SU-DHL-6 (cell line): ENCODE measurements around the gene PPFIBP1.
A peak's percentile ranks its signal among the peaks of the same experiment; 100 is the strongest.

Source experiments
- H2AFZ ChIP-seq: fragments of 200-600 bp; sonication (generic); 2 replicates; pipeline ENCODE4 v1.6.1; 2014; ENCODE audit warnings: low read depth, mild to moderate bottlenecking, moderate library complexity, mixed read lengths, antibody characterized with exemption, low read length; ENCODE audit not compliant: severe bottlenecking
- H3F3A ChIP-seq: fragments of 200-600 bp; shearing (Covaris generic); 2 replicates; pipeline ENCODE4 v1.6.0; 2016; ENCODE audit warnings: antibody characterized with exemption, mild to moderate bottlenecking; ENCODE audit not compliant: insufficient read depth
- H3K27ac ChIP-seq: fragments of 200-600 bp; sonication (generic); 2 replicates; pipeline ENCODE4 v1.5.1; 2016; ENCODE audit warnings: low read depth, mild to moderate bottlenecking, low read length, moderate library complexity, mixed read lengths
- H3K27me3 ChIP-seq: fragments of 200-600 bp; sonication (generic), shearing (Covaris generic); 2 replicates; pipeline ENCODE4 v1.6.0; 2014; ENCODE audit warnings: mild to moderate bottlenecking, low read length
- H3K36me3 ChIP-seq: fragments of 200-600 bp; sonication (generic); 2 replicates; pipeline ENCODE4 v1.6.1; 2014; ENCODE audit warnings: mild to moderate bottlenecking, low read length, mixed read lengths
- H3K4me2 ChIP-seq: fragments of 300-600, 200-600 bp; shearing (Covaris generic), sonication (generic); 2 replicates; pipeline ENCODE4 v1.6.0; 2014; ENCODE audit warnings: low read length, low read depth, mild to moderate bottlenecking; ENCODE audit not compliant: poor library complexity, severe bottlenecking
- H3K4me3 ChIP-seq: fragments of 200-600 bp; sonication (generic); 2 replicates; pipeline ENCODE4 v1.5.1; 2014; ENCODE audit warnings: antibody characterized with exemption, low read length, mild to moderate bottlenecking, mixed read lengths; ENCODE audit not compliant: insufficient read depth, poor library complexity, severe bottlenecking
- H3K79me2 ChIP-seq: fragments of 200-600 bp; sonication (generic); 2 replicates; pipeline ENCODE4 v1.6.1; 2014; ENCODE audit warnings: mild to moderate bottlenecking, low read length, moderate library complexity; ENCODE audit not compliant: insufficient read depth
- H3K9ac ChIP-seq: fragments of 200-600 bp; sonication (generic); 2 replicates; pipeline ENCODE4 v1.7.0; 2014; ENCODE audit warnings: mild to moderate bottlenecking, low read length
- H3K9me2 ChIP-seq: fragments of 200-600 bp; sonication (generic); replicated peaks from 2 replicates; pipeline ENCODE4 v1.6.1; 2014; ENCODE audit warnings: low read length; ENCODE audit not compliant: insufficient read depth
- H3K9me3 ChIP-seq: fragments of 200-600 bp; sonication (generic); 2 replicates; pipeline ENCODE4 v1.6.1; 2014; ENCODE audit warnings: low read length, mixed read lengths; ENCODE audit not compliant: insufficient read depth
- H4K20me1 ChIP-seq: fragments of 200-600 bp; sonication (generic); 2 replicates; pipeline ENCODE4 v1.6.1; 2014; ENCODE audit warnings: low read depth, mild to moderate bottlenecking, antibody characterized with exemption, low read length, moderate library complexity, mixed read lengths
- CTCF ChIP-seq: fragments of 200-600 bp; sonication (generic); IDR thresholded peaks from one replicate; pipeline ENCODE4 v1.5.1; 2017; ENCODE audit warnings: antibody characterized with exemption, mild to moderate bottlenecking, low read length, moderate library complexity; ENCODE audit not compliant: insufficient read depth, poor library complexity, severe bottlenecking
- EZH2phosphoT487 ChIP-seq: fragments of 200-600 bp; sonication (generic), shearing (Covaris generic); conservative IDR thresholded peaks from 2 replicates; pipeline ENCODE4 v1.6.1; 2018; ENCODE audit warnings: mild to moderate bottlenecking, antibody characterized with exemption, low read length, moderate library complexity, mixed read lengths

Gene PPFIBP1

GRCh38 chr12:27530157-27530922, 6.3 kb downstream of the PPFIBP1 start:
- H3K9me2 ChIP-seq = no peaks in the 10 kb centered on the region
- H2AFZ ChIP-seq = no peak overlapping the region
- no peaks in the 10 kb centered on the region for H3K27me3 ChIP-seq
- TF ChIP-seq CTCF = no peak
- no peak for TF ChIP-seq EZH2phosphoT487
- H3K36me3 ChIP-seq = no peaks in the 10 kb centered on the region
- no peak overlapping the region for H3K9ac ChIP-seq
- H3K4me3 ChIP-seq = no peak overlapping the region
- no peak overlapping the region for H3K4me2 ChIP-seq
- peaks cover 7% of the 10 kb centered on the region; the same call in 1 of the 2 replicates for H3F3A ChIP-seq
- H3K27ac ChIP-seq = no peak overlapping the region
- no peaks in the 10 kb centered on the region for H4K20me1 ChIP-seq
- no peaks in the 10 kb centered on the region for H3K9me3 ChIP-seq
- no peaks in the 10 kb centered on the region for H3K79me2 ChIP-seq

GRCh38 chr12:27531896-27532295, 7.9 kb downstream of the PPFIBP1 start:
- H3K27ac ChIP-seq = no peak overlapping the region
- H3K4me2 ChIP-seq = no peak overlapping the region
- H3K79me2 ChIP-seq = no peaks in the 10 kb centered on the region
- H3K27me3 ChIP-seq = no peaks in the 10 kb centered on the region
- H3K9ac ChIP-seq = no peak overlapping the region
- no peak overlapping the region for H3K4me3 ChIP-seq
- H3K9me3 ChIP-seq = no peaks in the 10 kb centered on the region
- no peaks in the 10 kb centered on the region for H3K9me2 ChIP-seq
- no peaks in the 10 kb centered on the region for H3K36me3 ChIP-seq
- no peak for TF ChIP-seq EZH2phosphoT487
- no peak for TF ChIP-seq CTCF
- no peaks in the 10 kb centered on the region for H4K20me1 ChIP-seq
- no peak overlapping the region for H2AFZ ChIP-seq
- peaks cover 7% of the 10 kb centered on the region; the same call in 1 of the 2 replicates for H3F3A ChIP-seq

- Histone ChIP-seq H3K27ac (no peak overlapping the region), H3K9ac (no peak overlapping the region), H4K20me1 (no peaks in the 10 kb centered on the region), H3F3A (peaks cover 7% of the 10 kb centered on the region; the same call in 1 of the 2 replicates), H3K27me3 (no peaks in the 10 kb centered on the region), H3K9me2 (no peaks in the 10 kb centered on the region), H3K4me3 (no peak overlapping the region), H2AFZ (no peak overlapping the region), H3K9me3 (no peaks in the 10 kb centered on the region), H3K36me3 (no peaks in the 10 kb centered on the region), H3K4me2 (peak overlapping the region; percentile 37), H3K79me2 (no peaks in the 10 kb centered on the region)
- TF ChIP-seq EZH2phosphoT487 (no peak), CTCF (no peak)
These were observed 10.2 kb downstream of the PPFIBP1 start for GRCh38 chr12:27534060-27534764.
